ENCODE measurements around the gene TP73. TPM values are rescaled to one million over a fixed set of nuclear protein-coding genes. Genes with fewer than 3 reads are reported as not detected.

The TP73 gene
- total RNA-seq, 1 experiment from 2014 or later, result 2.6 TPM

GRCh38 chr1:3777078-3777547 lies 124.8 kb downstream of the TP73 start:
- H3K36me3 ChIP-seq (ENCODE audit: low read depth, low read length), result peaks cover 22% of the 10 kb centered on the region
- H3K9me2 ChIP-seq (replicated peaks; ENCODE audit: low read length), result no peaks in the 10 kb centered on the region
- CTCF ChIA-PET, result no interaction called here
- no peaks in the 10 kb centered on the region for H4K20me1 ChIP-seq (ENCODE audit: low read length)
- TF ChIP-seq EZH2phosphoT487 (IDR thresholded peaks at IDR 0.05; ENCODE audit: borderline replicate concordance, low read length) (no peak), EZH2 (IDR thresholded peaks at IDR 0.05; ENCODE audit: low read length, unreplicated experiment) (no peak), CTCF (conservative IDR thresholded peaks at IDR 0.05; ENCODE audit: low read depth, low read length) (no peak)
- H3K27ac ChIP-seq (ENCODE audit: low read length), result no peak overlapping the region
- no peaks in the 10 kb centered on the region for H3F3A ChIP-seq (ENCODE audit: low read length, unreplicated experiment)
- no peak overlapping the region for H3K4me3 ChIP-seq (ENCODE audit: low read length)
- intact Hi-C loops (cut with micrococcal nuclease), result no loop called here
- H3K4me2 ChIP-seq (ENCODE audit: low read length), result no peak overlapping the region
- ATAC-seq, result no peak
- BruUV-seq (replicated peaks), result no TSS peak
- no peak overlapping the region for H3K9ac ChIP-seq (ENCODE audit: low read length)
- H3K4me1 ChIP-seq (ENCODE audit: insufficient read depth, low read length), result peaks cover 8% of the 10 kb centered on the region; the same call in 1 of the 2 replicates
- DNase-seq, result no peak
- no peaks in the 10 kb centered on the region for H3K79me2 ChIP-seq (ENCODE audit: low read length)
- H3K27me3 ChIP-seq (ENCODE audit: low read length), result no peaks in the 10 kb centered on the region
- H3K9me3 ChIP-seq (ENCODE audit: low read length), result no peaks in the 10 kb centered on the region
- POLR2A ChIA-PET (ENCODE audit: unreplicated experiment), result no interaction called here
- no peak overlapping the region for H2AFZ ChIP-seq (ENCODE audit: low read length)

- TF ChIP-seq EZH2 (IDR thresholded peaks at IDR 0.05; ENCODE audit: low read length, unreplicated experiment) (no peak), EZH2phosphoT487 (IDR thresholded peaks at IDR 0.05; ENCODE audit: borderline replicate concordance, low read length) (no peak), CTCF (conservative IDR thresholded peaks at IDR 0.05; ENCODE audit: low read depth, low read length) (no peak)
- no TSS peak for BruUV-seq (replicated peaks)
- peaks cover 29% of the 10 kb centered on the region for H3K36me3 ChIP-seq (ENCODE audit: low read depth, low read length)
- no peak overlapping the region for H3K27ac ChIP-seq (ENCODE audit: low read length)
- no peaks in the 10 kb centered on the region for H3K9me3 ChIP-seq (ENCODE audit: low read length)
- intact Hi-C loops (cut with micrococcal nuclease), result no loop called here
- H3K27me3 ChIP-seq (ENCODE audit: low read length), result no peaks in the 10 kb centered on the region
- H3F3A ChIP-seq (ENCODE audit: low read length, unreplicated experiment), result no peaks in the 10 kb centered on the region
- no peak overlapping the region for H3K4me3 ChIP-seq (ENCODE audit: low read length)
- no peaks in the 10 kb centered on the region for H4K20me1 ChIP-seq (ENCODE audit: low read length)
- no peak overlapping the region for H3K9ac ChIP-seq (ENCODE audit: low read length)
- peaks cover 5% of the 10 kb centered on the region; the same call in 1 of the 2 replicates for H3K4me1 ChIP-seq (ENCODE audit: insufficient read depth, low read length)
- ATAC-seq (no peak), DNase-seq (no peak)
- POLR2A ChIA-PET (ENCODE audit: unreplicated experiment), result no interaction called here
- no peak overlapping the region for H2AFZ ChIP-seq (ENCODE audit: low read length)
- CTCF ChIA-PET, result interaction anchor here (0.5 kb wide), 1 partner anchor 122 kb away, joined by 3 read pairs; no protein-coding TSS in a partner anchor
- H3K4me2 ChIP-seq (ENCODE audit: low read length), result no peak overlapping the region
- H3K9me2 ChIP-seq (replicated peaks; ENCODE audit: low read length), result no peaks in the 10 kb centered on the region
- H3K79me2 ChIP-seq (ENCODE audit: low read length), result no peaks in the 10 kb centered on the region
These were observed 125.6 kb downstream of the TP73 start for GRCh38 chr1:3777647-3778589.

Data from PC-3 (cell line).